Measurements from ENCODE around the gene MOK. TPM values are rescaled to one million over a fixed set of nuclear protein-coding genes. Genes with fewer than 3 reads are reported as not detected.

The MOK gene
- total RNA-seq, 3 donors from 2014 or later: 13.0 to 29.0 (median 23.9) TPM

DNA sequence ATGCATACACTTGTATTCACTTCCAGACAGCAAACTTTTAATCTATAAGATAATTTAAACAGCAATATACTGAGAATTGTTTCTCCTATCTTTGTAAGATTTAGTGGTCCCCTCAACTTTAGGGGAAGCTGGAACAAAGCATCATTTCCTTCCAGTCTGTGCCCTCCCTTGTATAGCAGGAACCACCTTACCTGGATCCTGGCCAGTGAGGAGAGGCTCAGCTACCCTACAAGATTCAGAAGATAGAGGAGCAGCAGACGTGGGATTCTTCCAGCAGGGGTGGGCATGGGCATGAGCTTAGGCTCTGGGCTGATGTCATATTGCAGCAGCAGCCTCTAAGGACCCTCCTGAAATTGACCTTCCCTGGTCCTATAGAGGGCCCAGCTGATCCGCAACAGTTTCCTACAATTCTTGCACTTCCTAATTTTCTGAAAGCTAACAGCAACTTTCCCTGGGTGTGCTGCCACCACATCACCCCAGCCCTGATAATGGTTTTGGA, 21.3 kb downstream of the MOK start:
- Histone ChIP-seq H3K4me1 (no peaks in the 10 kb centered on the region), H3K4me3 (no peak overlapping the region), H3K27ac (no peak overlapping the region), H3K9me3 (no peaks in the 10 kb centered on the region), H3K27me3 (no peaks in the 10 kb centered on the region), H3K36me3 (no peaks in the 10 kb centered on the region)
- DNase-seq (ENCODE audit: low spot score in 2 of 2): no peak
- intact Hi-C loops (cut with DNase I; ENCODE audit: low total_unique reads): no loop called here
- no peak for TF ChIP-seq POLR2AphosphoS5 (IDR thresholded peaks at IDR 0.05)
- TF ChIP-seq, protein P1, sequence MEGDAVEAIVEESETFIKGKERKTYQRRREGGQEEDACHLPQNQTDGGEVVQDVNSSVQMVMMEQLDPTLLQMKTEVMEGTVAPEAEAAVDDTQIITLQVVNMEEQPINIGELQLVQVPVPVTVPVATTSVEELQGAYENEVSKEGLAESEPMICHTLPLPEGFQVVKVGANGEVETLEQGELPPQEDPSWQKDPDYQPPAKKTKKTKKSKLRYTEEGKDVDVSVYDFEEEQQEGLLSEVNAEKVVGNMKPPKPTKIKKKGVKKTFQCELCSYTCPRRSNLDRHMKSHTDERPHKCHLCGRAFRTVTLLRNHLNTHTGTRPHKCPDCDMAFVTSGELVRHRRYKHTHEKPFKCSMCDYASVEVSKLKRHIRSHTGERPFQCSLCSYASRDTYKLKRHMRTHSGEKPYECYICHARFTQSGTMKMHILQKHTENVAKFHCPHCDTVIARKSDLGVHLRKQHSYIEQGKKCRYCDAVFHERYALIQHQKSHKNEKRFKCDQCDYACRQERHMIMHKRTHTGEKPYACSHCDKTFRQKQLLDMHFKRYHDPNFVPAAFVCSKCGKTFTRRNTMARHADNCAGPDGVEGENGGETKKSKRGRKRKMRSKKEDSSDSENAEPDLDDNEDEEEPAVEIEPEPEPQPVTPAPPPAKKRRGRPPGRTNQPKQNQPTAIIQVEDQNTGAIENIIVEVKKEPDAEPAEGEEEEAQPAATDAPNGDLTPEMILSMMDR (IDR thresholded peaks at IDR 0.05): no peak
- TF ChIP-seq POLR2A (IDR thresholded peaks at IDR 0.05): no peak

DNA sequence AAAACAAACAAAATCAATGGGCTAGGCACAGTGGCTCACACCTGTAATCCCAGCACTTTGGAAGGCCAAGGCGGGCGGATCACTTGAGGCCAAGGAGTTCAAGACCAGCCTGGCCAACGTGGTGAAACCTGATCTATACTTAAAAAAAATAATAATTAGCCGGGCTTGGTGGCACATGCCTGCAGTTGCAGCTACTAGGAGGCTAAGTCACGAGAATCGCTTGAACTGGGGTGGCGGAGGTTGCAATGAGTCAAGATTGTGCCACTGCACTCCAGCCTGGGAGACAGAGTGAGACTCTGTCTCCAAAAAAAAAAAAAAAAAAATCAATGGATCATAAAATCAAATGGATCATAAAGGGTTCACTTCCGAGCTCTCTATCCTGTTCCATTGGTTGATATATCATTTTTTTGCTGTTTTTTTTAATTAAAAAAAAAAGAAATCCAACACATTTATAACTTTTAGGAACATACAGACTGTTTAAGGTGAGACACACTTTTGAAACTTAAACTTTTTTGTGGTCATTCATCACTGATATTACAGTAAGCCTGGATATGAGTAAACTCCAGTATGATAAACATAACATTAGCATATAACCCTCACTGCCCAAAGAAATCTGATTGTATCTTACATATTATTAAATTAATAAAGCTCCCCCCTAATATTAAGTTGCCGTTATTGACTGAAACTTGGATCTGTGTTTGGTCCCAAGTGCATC, 22.1 kb downstream of the MOK start:
- no peak for DNase-seq (ENCODE audit: low spot score in 2 of 2)
- intact Hi-C loops (cut with DNase I; ENCODE audit: low total_unique reads): no loop called here
- Histone ChIP-seq H3K27ac (no peak overlapping the region), H3K4me3 (no peak overlapping the region), H3K4me1 (no peaks in the 10 kb centered on the region), H3K36me3 (no peaks in the 10 kb centered on the region), H3K27me3 (no peaks in the 10 kb centered on the region), H3K9me3 (no peaks in the 10 kb centered on the region)
- TF ChIP-seq POLR2AphosphoS5 (IDR thresholded peaks at IDR 0.05) (no peak), POLR2A (IDR thresholded peaks at IDR 0.05) (no peak)
- TF ChIP-seq, protein P1 (IDR thresholded peaks at IDR 0.05): no peak

DNA sequence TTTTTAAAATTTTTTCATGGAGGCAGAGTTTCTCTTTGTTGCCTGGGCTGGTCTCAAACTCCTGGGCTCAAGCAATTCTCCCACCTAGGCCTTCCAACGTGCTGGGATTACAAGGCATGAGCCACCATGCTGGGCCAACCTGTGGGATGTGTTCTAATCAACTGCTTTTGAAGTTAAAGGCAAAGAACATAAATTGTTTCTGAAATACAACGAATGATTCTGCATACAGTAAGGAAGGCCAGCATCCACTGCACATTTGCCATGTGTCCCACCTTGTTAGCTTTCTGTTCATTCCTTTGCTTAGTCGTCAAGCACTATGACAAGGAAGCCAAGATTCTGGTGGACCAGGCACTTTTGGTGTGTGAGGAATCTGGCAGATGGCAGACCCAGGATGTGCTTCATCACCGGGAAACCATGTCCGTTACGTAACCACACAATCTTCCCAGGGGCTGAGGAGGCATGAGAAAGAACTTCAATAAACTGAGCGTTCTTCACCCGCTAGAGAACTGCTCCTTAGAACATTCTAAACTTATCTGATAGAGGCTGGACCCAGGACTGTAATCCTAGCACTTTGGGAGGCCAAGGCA, 24.5 kb downstream of the MOK start:
- H3K27me3 ChIP-seq: no peaks in the 10 kb centered on the region
- H3K4me1 ChIP-seq: no peaks in the 10 kb centered on the region
- no peak for DNase-seq (ENCODE audit: low spot score in 2 of 2)
- H3K9me3 ChIP-seq: no peaks in the 10 kb centered on the region
- H3K4me3 ChIP-seq: no peak overlapping the region
- intact Hi-C loops (cut with DNase I; ENCODE audit: low total_unique reads): no loop called here
- TF ChIP-seq POLR2AphosphoS5 (IDR thresholded peaks at IDR 0.05) (no peak), POLR2A (IDR thresholded peaks at IDR 0.05) (no peak)
- TF ChIP-seq, protein P1 (IDR thresholded peaks at IDR 0.05): no peak
- peak overlapping the region; percentile 71 to 77 for H3K27ac ChIP-seq
- no peaks in the 10 kb centered on the region for H3K36me3 ChIP-seq

DNA sequence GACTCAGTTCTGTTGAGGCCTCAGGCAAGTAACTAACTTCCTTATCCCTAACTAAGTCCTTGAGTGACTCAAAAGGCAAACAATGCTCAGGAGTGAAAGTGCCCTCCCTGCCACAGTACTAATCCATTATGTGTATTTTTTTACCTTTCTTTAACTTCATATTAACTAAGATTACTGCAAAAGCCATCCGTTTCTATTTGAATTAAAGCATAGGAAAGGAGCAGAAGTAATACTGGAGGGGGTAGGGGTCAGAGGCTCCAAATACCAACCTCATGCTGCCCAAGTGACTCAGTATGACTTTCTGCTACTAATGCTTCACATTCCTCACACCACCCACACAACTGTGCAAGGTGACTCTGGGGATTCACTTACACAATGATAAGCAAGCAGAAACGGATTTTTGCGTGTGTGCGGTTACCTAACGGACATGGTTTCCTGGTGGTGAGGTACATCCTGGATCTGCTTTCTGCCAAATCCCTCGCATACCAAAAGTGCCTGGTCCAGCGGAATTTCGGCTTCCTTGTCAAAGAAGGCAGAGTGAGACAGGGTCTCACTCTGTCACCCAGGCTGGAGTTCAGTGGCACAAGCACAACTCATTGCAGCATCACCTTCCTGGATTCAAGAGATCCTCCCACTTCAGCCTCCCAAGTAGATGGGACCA, 25.1 kb downstream of the MOK start:
- Histone ChIP-seq H3K27me3 (no peaks in the 10 kb centered on the region), H3K36me3 (no peaks in the 10 kb centered on the region), H3K27ac (peak overlapping the region; percentile 71 to 77), H3K9me3 (no peaks in the 10 kb centered on the region), H3K4me3 (no peak overlapping the region), H3K4me1 (no peaks in the 10 kb centered on the region)
- DNase-seq (ENCODE audit: low spot score in 2 of 2): peak in 1 of 2 donors; percentile 54
- no peak for TF ChIP-seq POLR2AphosphoS5 (IDR thresholded peaks at IDR 0.05)
- TF ChIP-seq POLR2A (IDR thresholded peaks at IDR 0.05): no peak
- TF ChIP-seq, protein P1 (IDR thresholded peaks at IDR 0.05): no peak
- intact Hi-C loops (cut with DNase I; ENCODE audit: low total_unique reads): no loop called here

DNA sequence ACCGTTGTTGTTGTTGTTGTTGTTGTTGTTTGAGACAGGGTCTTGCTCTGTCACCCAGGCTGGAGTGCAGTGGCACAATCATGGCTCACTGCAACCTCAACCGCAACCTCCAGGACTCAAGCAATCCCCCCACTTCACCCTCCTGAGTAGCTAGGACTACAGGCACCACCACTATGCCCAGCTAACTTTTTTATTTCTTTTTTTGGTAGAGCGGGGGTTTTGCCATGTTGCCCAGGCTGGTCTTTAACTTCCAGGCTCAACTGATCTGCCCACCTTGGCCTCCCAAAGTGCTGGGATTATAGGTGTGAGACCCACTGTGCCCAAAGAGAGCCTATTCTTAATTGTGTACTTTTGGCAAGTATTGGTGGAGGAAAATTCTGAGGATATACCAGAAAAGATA, 25.7 kb downstream of the MOK start:
- Histone ChIP-seq H3K9me3 (no peaks in the 10 kb centered on the region), H3K27ac (peak overlapping the region; percentile 71 to 77), H3K4me1 (no peaks in the 10 kb centered on the region), H3K4me3 (no peak overlapping the region), H3K36me3 (no peaks in the 10 kb centered on the region), H3K27me3 (no peaks in the 10 kb centered on the region)
- TF ChIP-seq POLR2AphosphoS5 (IDR thresholded peaks at IDR 0.05) (no peak), POLR2A (IDR thresholded peaks at IDR 0.05) (no peak)
- TF ChIP-seq, protein P1 (IDR thresholded peaks at IDR 0.05): no peak
- no peak for DNase-seq (ENCODE audit: low spot score in 2 of 2)
- intact Hi-C loops (cut with DNase I; ENCODE audit: low total_unique reads): no loop called here

All from breast epithelium (tissue), 4 donors.